ENCODE results near the gene TWSG1. TPM values are rescaled to one million over a fixed set of nuclear protein-coding genes. Genes with fewer than 3 reads are reported as not detected.

TWSG1 gene
- total and polyA plus RNA-seq, 2 donors (not counting 3 experiments of a cell fraction or from before 2014, with no cell fraction given) = 52.4 to 57.4 TPM

GRCh38 chr18:9359796-9360195 is 25.2 kb downstream of the TWSG1 start:
- H3K9me3 ChIP-seq (replicated peaks; ENCODE audit: control insufficient read depth, insufficient read depth, low read length) = no peaks in the 10 kb centered on the region
- intact Hi-C loops (cut with micrococcal nuclease) = loop anchor here (10.0 kb wide), 1 partner anchor 115 kb away; the partner anchor contains the start of gene RALBP1
- H3K27me3 ChIP-seq (ENCODE audit: control insufficient read depth in 2 of 2, insufficient read depth in 2 of 2, low read length in 2 of 2) = no peaks in the 10 kb centered on the region
- POLR2A ChIA-PET = no interaction called here
- no peak for TF ChIP-seq MYC (IDR thresholded peaks at IDR 0.05; ENCODE audit: low read depth, low read length)
- TF ChIP-seq, protein P1, sequence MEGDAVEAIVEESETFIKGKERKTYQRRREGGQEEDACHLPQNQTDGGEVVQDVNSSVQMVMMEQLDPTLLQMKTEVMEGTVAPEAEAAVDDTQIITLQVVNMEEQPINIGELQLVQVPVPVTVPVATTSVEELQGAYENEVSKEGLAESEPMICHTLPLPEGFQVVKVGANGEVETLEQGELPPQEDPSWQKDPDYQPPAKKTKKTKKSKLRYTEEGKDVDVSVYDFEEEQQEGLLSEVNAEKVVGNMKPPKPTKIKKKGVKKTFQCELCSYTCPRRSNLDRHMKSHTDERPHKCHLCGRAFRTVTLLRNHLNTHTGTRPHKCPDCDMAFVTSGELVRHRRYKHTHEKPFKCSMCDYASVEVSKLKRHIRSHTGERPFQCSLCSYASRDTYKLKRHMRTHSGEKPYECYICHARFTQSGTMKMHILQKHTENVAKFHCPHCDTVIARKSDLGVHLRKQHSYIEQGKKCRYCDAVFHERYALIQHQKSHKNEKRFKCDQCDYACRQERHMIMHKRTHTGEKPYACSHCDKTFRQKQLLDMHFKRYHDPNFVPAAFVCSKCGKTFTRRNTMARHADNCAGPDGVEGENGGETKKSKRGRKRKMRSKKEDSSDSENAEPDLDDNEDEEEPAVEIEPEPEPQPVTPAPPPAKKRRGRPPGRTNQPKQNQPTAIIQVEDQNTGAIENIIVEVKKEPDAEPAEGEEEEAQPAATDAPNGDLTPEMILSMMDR (IDR thresholded peaks at IDR 0.05; ENCODE audit: extremely low read depth in 1 of 2, insufficient read depth in 1 of 2, low read depth in 1 of 2, low read length in 2 of 2) = no peak
- no peak for TF ChIP-seq FOS (IDR thresholded peaks at IDR 0.05; ENCODE audit: borderline replicate concordance, insufficient read depth, low read length)
- no peak for TF ChIP-seq POLR2AphosphoS5 (IDR thresholded peaks at IDR 0.05; ENCODE audit: insufficient read depth, low read depth, low read length)
- TF ChIP-seq EZH2 (IDR thresholded peaks at IDR 0.05; ENCODE audit: borderline replicate concordance, low read depth, low read length, severe bottlenecking) = no peak
- no peak for TF ChIP-seq POLR2A (IDR thresholded peaks at IDR 0.05; ENCODE audit: low read depth, low read length)
- TF ChIP-seq, protein P2, sequence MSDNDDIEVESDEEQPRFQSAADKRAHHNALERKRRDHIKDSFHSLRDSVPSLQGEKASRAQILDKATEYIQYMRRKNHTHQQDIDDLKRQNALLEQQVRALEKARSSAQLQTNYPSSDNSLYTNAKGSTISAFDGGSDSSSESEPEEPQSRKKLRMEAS (IDR thresholded peaks at IDR 0.05; ENCODE audit: insufficient read depth, insufficient read length) = no peak
- no peak for TF ChIP-seq GATA2 (IDR thresholded peaks at IDR 0.05; ENCODE audit: insufficient read depth, insufficient read length, low read depth, low read length)
- TF ChIP-seq JUN (IDR thresholded peaks at IDR 0.05; ENCODE audit: borderline replicate concordance, insufficient read depth, insufficient read length, low read depth) = no peak
- H2AFZ ChIP-seq (ENCODE audit: low read depth, low read length) = no peak overlapping the region
- H3K4me2 ChIP-seq (ENCODE audit: insufficient read depth, low read length) = no peak overlapping the region
- peaks cover 6% of the 10 kb centered on the region for H3K79me2 ChIP-seq (ENCODE audit: control insufficient read depth, insufficient read depth, low read length)
- no peak for DNase-seq (ENCODE audit: low read depth, low spot score)
- H3K27ac ChIP-seq (ENCODE audit: insufficient read depth, low read depth, low read length) = no peak overlapping the region
- H3K4me1 ChIP-seq (ENCODE audit: control insufficient read depth, extremely low read depth, insufficient read depth, low read length) = no peaks in the 10 kb centered on the region
- no peak overlapping the region for H3K4me3 ChIP-seq (replicated peaks in 1 of 3; ENCODE audit: insufficient read depth in 1 of 3, low read depth in 1 of 3, low read length in 3 of 3)
- dilution Hi-C loops (cut with MboI; ENCODE audit: extremely low pct_ligation_motif_present, low sequenced_read_pairs) = no loop called here
- no peaks in the 10 kb centered on the region for H4K20me1 ChIP-seq (replicated peaks; ENCODE audit: control insufficient read depth, extremely low read depth, insufficient read depth, low read length)
- H3K9ac ChIP-seq (replicated peaks; ENCODE audit: extremely low read depth, insufficient read depth, low read length) = no peak overlapping the region
- no peaks in the 10 kb centered on the region for H3K9me1 ChIP-seq (replicated peaks; ENCODE audit: control insufficient read depth, extremely low read depth, insufficient read depth, low read length)
- FAIRE-seq = no peak
- BruUV-seq (replicated peaks) = no TSS peak
- CTCF ChIA-PET = no interaction called here
- no peaks in the 10 kb centered on the region for H3K36me3 ChIP-seq (ENCODE audit: control insufficient read depth in 2 of 2, extremely low read depth in 1 of 2, insufficient read depth in 2 of 2, low read length in 2 of 2)
